ENCODE data around the gene ACADVL. TPM values are rescaled to one million over a fixed set of nuclear protein-coding genes. Genes with fewer than 3 reads are reported as not detected.
A peak's percentile ranks its signal among the peaks of the same experiment; 100 is the strongest.

ACADVL gene
- total RNA-seq, 1 donor from 2014 or later = 219 TPM

DNA sequence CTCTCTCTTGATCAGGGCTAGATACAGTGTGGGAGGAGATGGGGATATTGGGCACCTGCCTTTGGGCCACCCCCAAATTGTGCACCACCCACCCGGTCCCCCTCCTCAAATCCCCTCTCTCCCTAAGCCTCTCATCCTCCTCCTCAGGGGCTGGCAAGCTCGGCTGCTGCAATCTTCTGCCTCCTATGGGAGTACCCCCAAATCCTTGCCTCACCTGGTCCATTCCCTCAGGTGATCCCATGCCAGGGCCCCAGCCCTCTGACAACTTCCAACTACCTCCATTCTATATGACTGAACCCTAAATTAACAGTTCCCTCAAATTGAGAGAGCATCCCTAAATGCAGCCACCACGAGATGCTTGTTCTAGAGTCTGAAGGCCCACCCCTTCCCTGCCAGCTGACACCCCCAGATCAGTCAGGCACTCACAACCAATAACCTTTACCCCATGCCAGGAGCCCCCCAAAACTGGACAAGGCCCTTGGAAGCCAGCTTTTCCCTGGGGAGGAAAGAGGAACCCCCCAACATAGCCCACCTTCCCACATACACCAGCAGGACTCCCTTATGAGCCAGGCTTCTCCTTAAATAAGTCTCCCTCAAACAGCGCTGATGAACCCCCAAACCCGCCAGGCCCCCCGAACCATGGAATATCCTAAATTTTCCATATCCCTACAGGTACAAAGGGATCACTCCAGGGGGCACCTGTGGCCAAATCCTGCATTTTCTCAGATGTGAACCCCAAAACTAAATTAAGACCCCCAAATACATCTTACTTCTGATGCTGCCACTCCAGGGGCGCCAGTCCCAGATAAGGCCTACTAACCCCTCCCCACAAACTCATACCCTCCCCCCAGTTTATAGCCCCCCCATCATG lies 3.3 kb upstream of the ACADVL start:
- DNase-seq (ENCODE audit: low read depth in 2 of 2) = no peak

GRCh38 chr17:7217113-7217987 lies 2.4 kb upstream of the ACADVL start:
- peak in 1 of 2 donors; percentile 79 for DNase-seq (ENCODE audit: low read depth in 2 of 2)

DNA sequence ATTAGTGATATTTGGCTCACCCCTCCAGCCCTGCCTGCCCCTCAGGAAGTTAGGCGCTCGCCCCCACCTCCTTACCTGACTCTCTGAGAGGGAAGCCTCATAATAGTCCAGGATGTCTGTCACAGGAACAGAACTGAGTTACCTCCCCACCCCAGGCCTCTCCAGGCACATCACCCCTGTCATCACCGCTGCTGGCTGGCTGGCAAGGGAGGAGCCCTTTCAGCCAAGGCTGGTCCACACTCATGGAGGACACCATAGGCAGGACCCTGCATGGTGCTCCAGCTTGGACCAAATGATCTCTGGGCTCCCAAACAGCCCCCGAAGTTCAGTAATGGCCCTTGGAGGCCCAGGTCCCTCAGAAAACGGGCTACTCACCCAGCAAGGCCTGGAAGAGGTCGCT lies 1.6 kb upstream of the ACADVL start:
- no peak for DNase-seq (ENCODE audit: low read depth in 2 of 2)

- DNase-seq (ENCODE audit: low read depth in 2 of 2) = no peak
Observed at GRCh38 chr17:7218758-7219157, 980 bp upstream of the ACADVL start.

- DNase-seq (ENCODE audit: low read depth in 2 of 2) = no peak
Observed at GRCh38 chr17:7219229-7219811, 418 bp upstream of the ACADVL start.

- DNase-seq (ENCODE audit: low read depth in 2 of 2) = peak; percentile 68 to 88
Observed at GRCh38 chr17:7220593-7221277, 997 bp downstream of the ACADVL start.

DNA sequence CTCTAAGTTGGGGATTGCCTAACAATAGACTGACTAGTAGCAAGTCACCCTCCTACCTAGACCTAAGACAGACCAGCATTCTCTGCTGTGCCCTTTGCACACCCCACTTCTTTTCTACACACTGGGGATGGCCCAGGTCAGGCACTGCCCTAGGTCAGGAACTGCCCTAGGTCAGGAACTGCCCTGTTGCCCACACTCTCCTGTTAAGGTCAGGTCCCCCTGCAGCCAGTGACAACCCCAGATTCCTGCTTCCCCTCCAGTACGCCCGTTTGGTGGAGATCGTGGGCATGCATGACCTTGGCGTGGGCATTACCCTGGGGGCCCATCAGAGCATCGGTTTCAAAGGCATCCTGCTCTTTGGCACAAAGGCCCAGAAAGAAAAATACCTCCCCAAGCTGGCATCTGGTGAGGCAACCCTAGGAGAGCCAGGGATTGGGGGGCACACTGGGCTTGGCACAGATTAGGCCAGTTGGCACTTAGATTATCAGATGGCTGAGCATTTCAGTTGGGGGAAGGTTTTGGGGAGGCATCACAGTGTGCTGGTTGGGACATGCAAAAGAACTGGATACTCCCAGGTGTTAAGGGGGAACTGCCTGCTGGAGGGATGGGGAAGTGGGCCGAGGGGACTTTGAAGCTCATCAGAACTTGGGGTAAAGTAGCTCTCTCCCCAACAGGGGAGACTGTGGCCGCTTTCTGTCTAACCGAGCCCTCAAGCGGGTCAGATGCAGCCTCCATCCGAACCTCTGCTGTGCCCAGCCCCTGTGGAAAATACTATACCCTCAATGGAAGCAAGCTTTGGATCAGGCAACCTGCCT lies 1.7 kb downstream of the ACADVL start:
- no peak for DNase-seq (ENCODE audit: low read depth in 2 of 2)

DNA sequence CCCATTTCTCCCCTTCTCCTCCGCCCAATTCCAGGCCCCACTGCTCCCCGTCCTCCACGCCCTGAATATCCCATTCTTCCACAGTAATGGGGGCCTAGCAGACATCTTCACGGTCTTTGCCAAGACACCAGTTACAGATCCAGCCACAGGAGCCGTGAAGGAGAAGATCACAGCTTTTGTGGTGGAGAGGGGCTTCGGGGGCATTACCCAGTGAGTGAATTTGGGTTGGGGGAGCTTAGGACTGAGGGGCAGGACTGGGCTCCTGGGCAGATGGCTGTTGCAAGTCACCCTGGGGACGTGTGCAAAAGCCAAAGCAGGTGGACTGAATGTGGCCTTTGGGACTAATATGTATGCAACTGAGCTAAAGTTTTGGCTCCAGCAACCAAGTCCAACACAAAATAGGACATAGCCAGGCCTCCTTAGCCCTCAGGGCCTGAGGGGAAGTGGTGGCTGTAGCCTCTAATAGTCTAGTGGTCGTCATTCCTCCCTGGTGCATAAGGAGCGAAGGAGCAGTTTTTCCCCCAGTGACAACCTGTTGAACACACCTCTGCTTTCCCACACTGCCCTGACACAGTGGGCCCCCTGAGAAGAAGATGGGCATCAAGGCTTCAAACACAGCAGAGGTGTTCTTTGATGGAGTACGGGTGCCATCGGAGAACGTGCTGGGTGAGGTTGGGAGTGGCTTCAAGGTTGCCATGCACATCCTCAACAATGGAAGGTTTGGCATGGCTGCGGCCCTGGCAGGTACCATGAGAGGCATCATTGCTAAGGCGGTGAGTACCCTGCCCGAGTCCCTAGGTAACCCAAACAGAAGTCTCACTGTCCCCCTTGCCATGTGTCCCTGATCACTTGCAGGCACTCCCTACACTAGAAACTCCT lies 2.6 kb downstream of the ACADVL start:
- DNase-seq (ENCODE audit: low read depth in 2 of 2) = no peak

GRCh38 chr17:7222972-7223292 lies 3.2 kb downstream of the ACADVL start:
- DNase-seq (ENCODE audit: low read depth in 2 of 2) = no peak

GRCh38 chr17:7223375-7223774 lies 3.6 kb downstream of the ACADVL start:
- no peak for DNase-seq (ENCODE audit: low read depth in 2 of 2)

DNA sequence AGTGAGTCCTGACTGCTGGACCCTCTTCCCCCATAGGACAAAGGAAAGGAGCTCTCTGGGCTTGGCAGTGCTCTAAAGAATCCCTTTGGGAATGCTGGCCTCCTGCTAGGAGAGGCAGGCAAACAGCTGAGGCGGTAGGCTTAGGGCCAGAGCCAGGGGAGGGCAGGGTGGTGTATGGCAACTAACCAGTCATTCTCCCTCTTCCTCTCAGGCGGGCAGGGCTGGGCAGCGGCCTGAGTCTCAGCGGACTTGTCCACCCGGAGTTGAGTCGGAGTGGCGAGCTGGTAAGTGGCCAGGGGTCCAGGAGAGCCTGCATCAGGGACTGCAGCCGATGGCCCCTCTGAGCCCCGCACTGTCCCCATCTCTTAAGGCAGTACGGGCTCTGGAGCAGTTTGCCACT lies 4.4 kb downstream of the ACADVL start:
- no peak for DNase-seq (ENCODE audit: low read depth in 2 of 2)

DNA sequence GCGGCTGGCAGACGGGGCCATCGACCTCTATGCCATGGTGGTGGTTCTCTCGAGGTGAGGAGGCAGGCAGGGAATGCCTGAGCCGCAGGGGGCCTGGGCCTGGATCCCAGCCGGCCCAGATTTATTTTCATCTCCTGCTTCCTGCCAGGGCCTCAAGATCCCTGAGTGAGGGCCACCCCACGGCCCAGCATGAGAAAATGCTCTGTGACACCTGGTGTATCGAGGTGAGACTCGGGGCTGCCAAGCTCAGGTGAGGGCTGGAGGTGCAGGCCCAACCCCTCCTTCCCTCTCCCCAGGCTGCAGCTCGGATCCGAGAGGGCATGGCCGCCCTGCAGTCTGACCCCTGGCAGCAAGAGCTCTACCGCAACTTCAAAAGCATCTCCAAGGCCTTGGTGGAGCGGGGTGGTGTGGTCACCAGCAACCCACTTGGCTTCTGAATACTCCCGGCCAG lies 4.9 kb downstream of the ACADVL start:
- DNase-seq (ENCODE audit: low read depth in 2 of 2) = no peak

- DNase-seq (ENCODE audit: low read depth in 2 of 2) = no peak
Observed at GRCh38 chr17:7225711-7226331, 6.1 kb downstream of the ACADVL start.

DNA sequence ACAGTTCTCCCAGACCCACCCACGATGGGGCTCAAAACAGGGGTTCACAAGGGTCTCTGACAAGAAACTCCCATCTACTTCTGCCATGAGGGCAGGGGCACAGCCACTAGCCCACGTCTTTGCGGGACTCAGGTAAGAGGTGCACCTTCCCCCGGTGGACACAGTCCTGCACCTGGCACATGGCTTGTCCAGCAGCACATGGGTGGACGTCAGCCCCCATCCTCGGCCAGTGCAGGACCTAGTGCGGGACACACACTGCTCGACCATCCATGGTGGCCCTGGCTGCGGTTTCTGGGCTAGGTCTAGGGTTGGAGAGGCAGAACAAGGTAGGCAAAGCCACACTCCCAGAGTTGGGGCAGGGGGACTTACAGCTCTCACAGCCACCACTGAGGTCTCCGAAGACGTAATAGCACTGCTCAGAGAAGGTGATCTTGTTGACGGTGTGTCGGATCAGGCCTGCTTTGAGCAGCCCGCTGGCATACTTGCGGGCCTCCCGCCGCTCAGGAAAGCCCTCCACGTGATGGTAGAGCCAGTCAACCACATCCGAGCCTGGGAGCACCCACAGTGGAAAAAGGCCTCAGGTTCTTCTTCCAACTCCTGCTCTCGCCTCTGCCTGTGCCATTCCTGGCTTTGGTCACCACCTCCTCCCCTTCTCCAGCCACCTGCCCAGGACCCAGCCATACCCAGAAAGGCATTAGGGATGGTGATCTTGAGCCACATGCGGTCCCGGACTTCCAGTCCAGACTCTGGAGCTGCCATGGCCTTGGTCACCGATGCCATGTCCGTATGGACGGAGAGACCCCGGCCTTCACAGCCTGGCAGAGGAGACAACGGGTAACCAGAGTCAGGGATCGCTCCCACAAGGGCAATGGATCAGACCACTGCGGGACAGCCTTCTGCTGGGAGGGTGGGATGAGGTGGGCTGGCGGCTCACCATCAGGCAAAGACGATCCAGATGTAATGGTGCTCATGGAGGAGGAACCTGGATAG lies 7.3 kb downstream of the ACADVL start:
- no peak for DNase-seq (ENCODE audit: low read depth in 2 of 2)

DNA sequence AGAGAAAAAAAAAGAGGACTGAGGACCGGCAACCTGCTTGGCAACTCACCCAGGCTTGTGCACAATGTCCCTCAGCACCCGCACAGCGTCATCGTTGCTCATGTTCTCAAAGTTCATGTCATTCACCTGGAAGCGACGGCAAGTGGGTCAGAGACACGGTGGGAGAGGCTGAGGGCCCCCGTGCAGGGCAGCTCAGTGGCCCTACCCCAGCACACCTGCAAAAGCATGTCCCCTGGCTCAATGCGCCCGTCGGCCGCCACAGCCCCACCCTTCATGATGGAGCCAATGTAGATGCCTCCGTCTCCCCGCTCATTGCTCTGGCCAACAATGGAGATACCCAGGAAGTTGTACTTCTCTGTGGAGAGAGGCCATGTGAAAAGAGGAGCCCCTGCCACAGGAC lies 9.2 kb downstream of the ACADVL start:
- no peak for DNase-seq (ENCODE audit: low read depth in 2 of 2)

DNA sequence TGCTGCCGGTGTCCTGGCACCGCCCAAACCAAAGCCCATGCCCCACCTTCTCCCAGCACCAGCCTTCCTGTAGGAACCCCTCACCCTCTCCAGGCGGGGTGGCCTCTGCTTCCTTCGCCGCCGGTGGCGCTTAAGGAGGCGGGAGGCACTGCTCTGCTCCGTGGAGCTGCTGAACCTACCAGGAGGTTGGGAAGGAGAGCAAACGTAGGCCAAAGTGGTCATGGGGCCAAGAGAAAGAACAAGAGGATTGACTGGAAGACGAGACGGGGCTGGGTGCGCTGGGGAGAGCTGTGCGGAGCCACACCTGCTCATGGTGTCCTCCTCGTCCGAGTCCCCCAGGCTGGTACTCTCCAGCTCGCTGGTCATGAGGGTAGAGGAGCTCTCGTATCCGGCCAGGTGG lies 9.8 kb downstream of the ACADVL start:
- no peak for DNase-seq (ENCODE audit: low read depth in 2 of 2)

- no peak for DNase-seq (ENCODE audit: low read depth in 2 of 2)
Observed at GRCh38 chr17:7232114-7232513, 12.4 kb downstream of the ACADVL start.

DNA sequence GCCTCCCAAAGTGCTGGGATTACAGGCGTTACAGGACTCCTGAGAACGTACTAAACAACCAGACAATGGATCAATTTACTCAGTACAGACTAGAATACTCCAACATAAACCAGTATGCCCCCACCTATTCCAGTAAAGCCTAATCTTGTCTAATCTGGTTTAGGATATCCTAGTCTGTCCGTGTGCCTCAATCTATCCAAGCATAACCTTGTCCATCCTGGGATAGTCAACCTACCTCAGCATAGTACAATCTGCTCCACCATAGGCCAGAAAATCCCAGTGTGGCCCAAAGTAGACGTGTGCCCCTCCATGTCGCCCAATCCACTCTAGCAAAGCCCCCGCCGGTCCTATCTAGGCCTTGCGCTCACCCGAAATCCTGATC lies 14.0 kb downstream of the ACADVL start:
- DNase-seq (ENCODE audit: low read depth in 2 of 2) = no peak

Measured in dermis microvascular lymphatic vessel endothelial cell (primary cell).